GM18505 (cell line): ENCODE measurements around the gene FARP1.
A peak's percentile ranks its signal among the peaks of the same experiment; 100 is the strongest.

Experiments
- ATAC-seq: cut with Tn5 transposase; IDR thresholded peaks from one replicate; pipeline ENCODE4 v1.9.1; 2021; ENCODE audit not compliant: unreplicated experiment
- POLR2A ChIP-seq: IDR thresholded peaks from 4 replicates; pipeline ENCODE4 v1.6.1; 2011; ENCODE audit warnings: borderline replicate concordance; ENCODE audit not compliant: insufficient read depth, insufficient read length; ENCODE audit errors: extremely low read depth

Gene FARP1

DNA sequence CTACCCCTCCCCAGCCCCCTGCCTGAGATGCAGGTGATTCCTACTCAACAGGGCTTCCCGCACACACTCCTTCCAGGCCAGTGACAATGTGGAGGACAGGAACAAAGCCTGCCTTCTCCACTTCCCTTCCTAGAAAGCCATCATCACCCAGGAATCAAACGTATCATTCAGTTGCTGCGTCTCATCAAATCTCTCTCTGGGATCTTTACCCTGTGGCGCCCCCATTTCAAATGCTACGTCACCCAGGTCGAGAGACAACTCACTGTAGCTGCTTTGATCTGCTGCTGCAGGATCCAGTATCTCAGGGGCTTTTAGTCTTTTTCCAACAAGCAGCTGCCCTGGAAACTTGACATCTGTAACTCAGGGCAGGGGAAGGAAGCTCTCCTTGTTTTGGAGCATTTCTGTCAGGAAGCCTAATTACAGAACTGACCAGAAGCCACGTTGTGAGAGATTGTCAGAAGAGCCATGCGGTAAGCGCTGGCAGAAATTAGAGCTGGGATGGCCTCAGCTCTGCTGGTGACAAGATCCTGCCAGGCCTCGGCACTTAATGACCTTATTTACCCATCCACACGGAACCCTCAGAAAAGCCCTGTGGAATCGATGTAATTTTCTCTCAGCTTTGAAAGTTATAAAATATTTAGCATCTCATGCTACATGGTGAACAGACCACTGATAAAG is 293.5 kb downstream of the FARP1 start:
- no peak for TF ChIP-seq POLR2A
- ATAC-seq: no peak

DNA sequence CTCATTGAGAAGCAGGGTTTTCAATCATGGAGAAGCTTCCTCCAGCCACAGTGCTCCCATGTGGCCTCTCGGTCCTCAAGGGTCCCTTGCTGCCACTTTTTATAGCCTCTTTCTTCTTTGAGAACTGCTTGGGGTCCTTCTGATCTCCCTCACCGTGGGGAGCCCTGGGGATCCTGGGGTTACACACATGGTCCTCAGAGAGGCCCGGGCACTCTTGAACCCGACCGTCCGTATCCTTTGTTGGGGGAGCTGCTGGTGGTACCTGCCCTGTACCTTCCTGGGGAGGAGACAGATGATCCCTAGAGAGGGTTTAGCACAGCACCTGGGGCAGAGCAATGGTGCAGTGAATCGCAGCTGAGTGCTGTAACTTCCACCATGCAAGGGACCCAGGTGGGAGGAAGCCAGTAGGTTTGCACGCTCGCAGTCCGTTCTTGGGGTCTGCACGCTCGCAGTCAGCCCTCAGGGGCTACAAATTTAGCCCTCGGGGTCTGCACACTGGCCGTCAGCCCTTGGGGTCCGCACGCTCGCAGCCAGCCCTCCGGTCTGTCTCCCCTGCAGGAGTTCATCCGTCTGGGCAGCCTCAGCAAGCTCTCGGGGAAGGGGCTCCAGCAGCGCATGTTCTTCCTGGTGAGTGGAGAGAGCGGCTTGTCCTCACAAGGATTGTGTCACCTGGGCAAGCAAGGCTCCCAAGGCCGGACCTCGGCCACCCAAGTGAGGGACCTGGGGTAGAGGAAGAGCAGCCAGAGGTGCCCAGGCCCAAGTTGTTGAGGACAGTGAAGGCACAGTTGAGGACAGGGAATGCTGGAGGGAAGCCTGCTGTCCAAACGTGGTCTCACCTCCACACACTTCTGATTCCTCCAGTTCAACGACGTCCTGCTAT is 295.6 kb downstream of the FARP1 start:
- ATAC-seq: no peak
- TF ChIP-seq POLR2A: no peak

DNA sequence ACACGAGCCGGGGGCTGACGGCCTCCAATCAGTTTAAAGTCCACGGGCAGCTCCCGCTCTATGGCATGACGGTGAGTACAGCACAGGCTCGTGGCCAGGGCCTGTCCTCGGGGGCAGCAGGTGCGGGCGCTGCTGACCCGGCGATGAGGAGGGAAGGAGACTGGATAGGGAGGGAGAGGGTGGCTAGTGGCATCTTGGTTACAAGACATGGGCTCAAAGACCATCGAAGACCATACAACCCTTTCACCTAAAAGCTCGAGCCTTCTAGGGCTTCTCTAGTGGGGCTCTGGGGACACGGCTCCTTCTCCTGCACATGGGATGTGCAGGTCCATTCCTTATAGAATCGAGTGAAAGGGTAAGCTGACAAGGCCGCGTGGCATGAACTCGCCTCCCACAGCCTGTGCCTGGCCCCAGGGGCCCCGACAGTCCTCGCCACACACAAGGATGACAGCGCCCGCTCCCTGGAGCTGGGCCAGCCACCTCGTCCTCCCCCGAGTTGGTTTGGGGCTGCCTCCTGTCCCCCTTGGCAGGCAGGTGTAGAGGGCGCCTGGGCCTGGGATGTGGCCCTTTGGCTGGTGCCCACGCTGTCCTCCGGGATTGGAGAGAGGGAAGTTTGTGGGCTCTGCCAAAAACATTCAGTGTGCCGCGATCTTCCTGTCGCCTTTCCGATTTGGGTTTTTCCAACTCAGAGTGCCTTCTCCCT is 296.4 kb downstream of the FARP1 start:
- TF ChIP-seq POLR2A: no peak
- ATAC-seq: no peak

DNA sequence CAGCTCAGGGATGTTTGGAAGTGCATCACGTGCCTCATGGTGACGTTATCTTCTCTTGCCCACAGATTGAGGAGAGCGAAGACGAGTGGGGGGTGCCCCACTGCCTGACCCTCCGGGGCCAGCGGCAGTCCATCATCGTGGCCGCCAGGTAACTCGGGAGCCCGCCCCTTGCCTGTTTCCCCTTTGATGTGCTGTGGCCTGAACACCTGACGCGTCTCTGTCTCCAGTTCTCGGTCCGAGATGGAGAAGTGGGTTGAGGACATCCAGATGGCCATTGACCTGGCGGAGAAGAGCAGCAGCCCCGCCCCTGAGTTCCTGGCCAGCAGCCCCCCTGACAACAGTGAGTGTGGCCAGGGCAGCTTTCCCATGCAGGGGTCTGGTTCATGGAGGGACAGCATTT is 297.0 kb downstream of the FARP1 start:
- no peak for TF ChIP-seq POLR2A
- no peak for ATAC-seq

DNA sequence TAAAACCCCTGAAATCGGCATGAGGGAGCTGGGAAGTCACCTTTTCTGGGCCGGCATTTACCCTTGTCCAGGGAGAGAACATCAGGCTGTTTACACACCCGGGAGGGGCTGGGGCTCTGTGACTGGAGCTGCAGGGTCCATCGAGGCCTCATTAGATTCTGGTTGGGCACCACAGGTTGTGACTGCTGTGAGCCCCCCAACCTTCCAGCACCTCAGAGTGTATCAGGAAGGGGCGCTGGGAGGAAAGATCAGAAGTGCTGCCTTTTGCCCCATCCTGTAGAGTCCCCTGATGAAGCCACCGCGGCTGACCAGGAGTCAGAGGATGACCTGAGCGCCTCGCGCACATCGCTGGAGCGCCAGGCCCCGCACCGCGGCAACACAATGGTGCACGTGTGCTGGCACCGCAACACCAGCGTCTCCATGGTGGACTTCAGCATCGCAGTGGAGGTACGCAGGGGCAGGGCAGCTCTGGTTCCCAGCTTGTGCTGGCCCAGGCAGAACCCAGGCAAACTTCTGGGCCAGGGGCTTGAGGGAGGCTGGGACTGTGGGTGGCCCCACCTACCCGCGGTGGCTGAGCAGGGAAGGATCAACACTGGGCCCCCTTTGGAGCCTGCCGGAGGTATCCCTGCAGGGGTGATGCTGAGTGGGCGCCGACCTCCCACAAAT is 297.6 kb downstream of the FARP1 start:
- TF ChIP-seq POLR2A: no peak
- ATAC-seq: no peak

DNA sequence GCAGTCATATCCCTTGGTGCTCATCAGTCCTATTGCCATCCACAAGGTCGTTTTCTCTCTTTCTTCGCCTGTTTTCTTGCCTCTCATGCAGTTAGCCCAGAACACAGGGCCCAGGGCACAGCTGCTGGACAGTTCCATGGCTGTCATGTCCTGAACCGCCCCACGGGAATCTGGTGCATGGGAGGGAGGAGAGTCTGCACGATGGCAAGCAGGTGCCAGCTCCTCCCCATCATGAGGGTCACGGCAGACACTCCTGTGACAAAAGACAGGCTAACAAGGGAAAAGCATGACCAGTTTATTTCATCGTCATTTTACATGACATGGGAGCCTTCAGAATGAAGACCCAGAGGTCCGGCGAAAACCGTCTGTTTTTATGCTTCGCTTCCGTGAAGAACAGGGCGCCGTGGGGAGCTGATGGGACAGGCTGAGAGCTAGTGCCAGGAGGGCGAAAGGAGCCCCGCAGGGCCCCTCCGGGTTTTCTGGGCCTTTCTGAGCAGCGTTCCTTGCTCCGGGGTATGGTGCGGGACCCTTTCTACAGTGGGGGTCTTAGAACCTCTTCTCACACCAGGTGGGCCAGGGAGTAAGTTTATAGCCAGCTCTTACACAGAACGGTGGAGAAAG is 298.3 kb downstream of the FARP1 start:
- no peak for ATAC-seq
- no peak for TF ChIP-seq POLR2A

DNA sequence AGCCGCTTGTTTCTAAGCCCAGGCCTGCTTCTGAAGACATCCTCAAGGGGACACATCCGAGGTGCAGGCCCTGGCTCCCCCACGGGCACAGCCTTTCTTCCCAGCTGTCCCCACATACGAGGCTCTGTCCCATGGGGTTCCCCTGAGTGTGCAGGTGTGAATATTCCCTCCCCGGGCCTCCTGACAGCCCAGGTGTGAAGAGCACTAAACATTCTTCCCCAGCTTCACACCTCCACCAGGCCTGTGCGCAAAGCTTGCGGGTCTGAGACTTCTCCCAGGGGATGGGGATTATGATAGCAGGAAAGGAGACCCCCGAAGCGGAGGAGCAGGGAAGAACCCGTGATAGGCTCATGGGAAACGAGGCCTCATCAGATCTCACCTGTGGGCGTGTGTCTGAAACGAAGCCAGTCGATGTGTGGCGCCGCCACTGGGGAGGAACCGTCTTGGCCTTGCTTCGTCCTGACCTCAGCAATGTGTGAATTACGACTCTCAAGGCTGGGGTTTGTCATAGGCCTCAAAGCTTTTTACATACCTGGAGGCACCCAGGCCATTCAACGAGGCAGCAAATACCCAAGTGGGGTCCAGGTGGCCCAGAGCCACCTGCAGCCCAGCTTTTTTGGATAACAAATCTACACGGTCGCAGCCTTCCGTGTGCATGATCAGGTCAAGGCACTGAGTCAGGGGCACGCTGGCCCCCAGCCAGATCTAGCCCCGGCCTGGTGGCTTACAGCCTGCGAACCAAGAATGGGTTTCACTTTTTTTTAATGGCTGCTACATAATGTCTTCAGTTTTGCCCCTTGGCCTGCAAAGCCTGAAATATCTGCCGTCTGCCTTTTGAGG is 299.7 kb downstream of the FARP1 start:
- ATAC-seq: no peak
- TF ChIP-seq POLR2A: no peak

DNA sequence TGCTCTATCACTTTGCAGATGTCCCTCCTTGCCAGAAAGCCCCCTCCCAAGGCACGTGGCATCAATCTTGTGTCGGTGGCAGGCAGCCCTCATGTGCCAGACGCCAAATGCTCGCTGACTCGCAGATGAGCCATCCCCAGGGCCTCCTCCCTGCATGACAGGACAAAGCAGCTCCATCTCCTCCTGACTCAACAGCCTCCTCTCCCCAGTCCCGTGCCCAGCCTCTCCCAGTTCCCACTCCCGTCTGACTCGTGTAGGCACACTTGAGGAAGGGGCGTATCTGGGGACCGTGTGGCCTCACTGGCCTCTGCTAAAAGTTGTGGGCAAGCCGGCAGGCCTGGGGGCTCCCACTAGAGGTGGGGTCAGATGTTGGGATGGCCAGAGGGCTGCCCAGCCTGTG is 300.4 kb downstream of the FARP1 start:
- ATAC-seq: no peak
- no peak for TF ChIP-seq POLR2A

DNA sequence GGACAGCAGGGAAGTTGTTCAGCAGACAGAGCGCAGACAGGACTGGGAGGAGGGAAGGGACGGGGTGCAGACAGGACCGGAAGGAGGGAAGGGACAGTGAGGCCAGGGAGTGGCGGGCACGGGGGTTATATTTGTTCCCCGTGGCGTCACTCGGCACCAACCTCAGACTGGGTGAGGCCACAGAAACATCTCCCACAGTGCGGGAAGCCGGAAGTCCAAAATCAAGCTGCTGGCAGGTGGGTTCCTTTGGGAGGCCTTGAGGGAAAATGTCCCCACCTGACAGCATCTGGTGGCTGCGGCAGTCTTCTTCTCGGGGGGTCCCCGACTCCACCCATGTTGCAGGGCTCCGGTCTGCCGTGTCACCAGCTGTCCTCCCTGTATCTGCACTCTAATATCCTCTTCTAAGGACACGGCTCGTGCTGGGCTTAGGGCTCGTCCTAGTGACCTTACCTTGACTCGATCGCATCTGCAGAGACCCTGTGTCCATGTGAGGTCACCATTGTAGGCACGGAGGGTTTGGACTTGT is 301.0 kb downstream of the FARP1 start:
- TF ChIP-seq POLR2A: no peak
- ATAC-seq: no peak

DNA sequence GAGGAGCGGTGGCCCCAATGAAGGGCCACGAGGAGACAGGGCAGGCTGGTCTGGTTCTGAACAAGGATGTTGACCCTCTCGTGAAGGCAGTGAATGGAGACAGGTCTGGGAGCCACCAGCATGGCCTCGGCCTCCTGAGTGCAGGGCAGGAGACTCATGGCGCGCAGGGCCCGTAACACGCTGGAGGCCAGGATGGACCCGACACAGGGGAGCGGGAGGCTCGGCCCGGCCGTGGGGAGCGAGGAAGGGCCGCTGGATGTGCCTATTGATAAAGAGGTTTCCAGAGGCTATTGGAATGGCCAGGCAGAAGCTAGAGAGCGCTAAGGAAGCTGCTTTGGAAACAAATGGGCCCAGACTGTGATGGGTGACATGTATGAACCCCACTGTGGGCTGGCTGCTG is 301.5 kb downstream of the FARP1 start:
- ATAC-seq: no peak
- TF ChIP-seq POLR2A: no peak

DNA sequence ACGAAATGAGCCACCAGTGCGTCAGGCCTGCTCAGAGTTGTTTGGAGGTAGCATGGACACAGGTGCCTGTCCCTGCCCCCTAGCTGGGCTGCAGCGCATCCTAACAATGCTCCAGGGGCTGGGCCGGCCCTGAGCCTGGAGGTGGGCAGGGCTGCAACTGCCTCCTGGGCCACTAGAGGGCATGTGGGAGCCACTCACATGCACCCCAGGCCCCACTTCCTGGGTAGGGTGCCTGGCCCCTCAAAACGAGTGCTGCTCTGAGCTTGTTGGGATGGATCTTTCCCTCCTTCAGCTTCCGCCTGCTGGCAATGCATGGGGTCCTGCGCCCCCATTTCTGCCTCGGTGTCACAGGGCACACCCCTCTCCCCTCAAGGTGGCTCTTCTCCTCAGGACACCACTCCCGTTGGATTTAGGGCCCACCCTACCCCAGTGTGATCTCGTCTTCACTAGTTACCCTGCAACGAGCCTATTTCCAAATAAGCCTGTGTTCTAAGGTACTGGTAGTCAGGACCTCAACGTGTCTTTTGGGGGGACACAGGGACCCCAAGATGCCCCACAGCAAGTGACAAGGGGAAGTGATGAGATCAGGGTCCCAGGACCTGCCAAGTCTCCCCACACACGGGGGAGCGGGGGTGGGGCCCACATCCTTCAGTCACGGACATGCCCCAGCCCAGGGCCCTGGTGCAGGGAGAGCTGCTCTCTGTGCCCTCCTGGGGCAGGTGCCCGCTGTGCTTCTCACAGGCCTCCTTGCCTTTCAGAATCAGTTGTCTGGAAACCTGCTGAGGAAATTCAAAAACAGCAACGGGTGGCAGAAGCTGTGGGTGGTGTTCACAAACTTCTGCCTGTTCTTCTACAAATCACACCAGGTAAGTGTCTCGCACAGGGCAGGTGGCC is 302.7 kb downstream of the FARP1 start:
- ATAC-seq: peak; percentile 88
- TF ChIP-seq POLR2A: no peak
